Stimulated activated CD8-positive, alpha-beta memory T cell treated with anti-CD3 and anti-CD28 coated beads, Interleukin-4, amount 100 ng/mL, for 24 hours (primary cell): ENCODE data around the gene PXK.

Experiments
- DNase-seq: peaks from one replicate; pipeline ENCODE4 v3.0.0-alpha.2; 2020; ENCODE audit warnings: low read depth

PXK gene

GRCh38 chr3:58383904-58384303 lies 51.2 kb downstream of the PXK start:
- no peak for DNase-seq

DNA sequence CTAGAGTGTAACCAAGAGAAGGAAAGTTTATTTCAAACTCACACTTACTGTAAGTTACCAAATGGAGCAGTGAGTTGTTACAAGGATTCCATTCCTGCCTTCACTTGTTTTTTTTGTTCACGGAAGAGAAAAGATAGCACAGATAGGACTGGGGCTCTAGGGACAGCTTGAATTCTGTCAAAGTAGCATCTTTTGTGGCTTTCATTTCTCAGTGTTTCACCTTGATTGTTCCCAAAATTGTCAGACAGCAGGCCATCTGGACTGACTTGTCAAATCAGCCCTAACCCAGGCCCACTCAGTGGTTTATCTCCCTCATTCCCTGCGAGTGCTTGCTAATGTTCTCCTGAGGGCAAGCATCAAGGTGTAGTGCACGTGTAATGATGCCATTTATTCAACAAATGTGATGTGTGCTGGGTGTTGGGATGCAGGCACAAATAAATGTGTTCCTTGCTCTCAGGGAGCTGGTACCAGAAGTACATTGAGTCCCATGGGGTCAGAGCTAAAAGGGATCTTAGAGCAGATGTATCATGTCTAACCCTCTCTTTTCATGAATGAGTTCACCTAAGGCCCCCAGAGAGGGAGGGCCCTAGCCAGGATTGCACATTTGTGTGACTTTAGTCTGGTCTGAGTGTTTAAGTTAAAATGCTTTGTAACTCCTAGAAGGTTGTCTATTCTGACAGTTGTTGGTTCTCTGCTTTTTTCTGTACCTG lies 51.8 kb downstream of the PXK start:
- DNase-seq: no peak

GRCh38 chr3:58386626-58387365 lies 54.1 kb downstream of the PXK start:
- no peak for DNase-seq

- no peak for DNase-seq
These were observed 55.2 kb downstream of the PXK start for GRCh38 chr3:58387650-58388546.

GRCh38 chr3:58388550-58389091 lies 55.9 kb downstream of the PXK start:
- no peak for DNase-seq

GRCh38 chr3:58391156-58391865 lies 58.6 kb downstream of the PXK start:
- no peak for DNase-seq

DNA sequence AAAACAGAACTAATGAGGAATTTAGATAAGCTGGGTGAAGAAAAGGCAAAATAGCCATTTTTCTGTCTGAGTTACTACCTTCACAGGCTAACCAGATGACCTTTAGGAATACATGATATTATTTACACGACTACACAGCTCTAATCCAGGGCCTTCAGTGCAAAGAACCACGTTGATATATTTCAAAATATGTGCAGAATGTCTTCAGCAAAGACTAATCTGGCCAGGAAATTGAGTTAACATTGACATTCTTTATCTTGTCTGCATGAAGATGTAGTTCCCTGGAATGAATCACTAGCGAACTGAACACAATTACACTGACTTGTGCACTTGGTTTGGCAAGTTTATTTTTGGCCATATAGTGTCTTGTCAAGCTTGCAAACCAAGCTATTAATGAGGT lies 59.5 kb downstream of the PXK start:
- no peak for DNase-seq

DNA sequence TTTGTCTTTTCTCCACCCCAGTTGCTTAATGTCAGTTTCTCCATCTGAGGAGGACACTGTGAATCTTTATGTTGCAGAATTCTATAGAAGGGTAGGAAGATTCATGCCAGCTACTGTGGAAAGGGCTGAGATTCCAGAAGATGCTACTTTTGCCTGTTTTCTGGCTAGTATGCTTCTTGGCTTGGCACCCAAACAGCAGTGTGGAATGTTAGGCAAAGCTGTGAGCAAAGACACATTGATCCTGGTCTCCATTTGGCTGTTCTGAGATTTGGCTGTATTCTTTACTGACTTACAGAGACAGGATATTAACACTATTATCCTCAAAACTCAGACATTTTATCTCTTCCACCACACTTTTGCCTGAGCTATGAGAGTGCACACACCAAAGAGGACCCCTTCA lies 61.6 kb downstream of the PXK start:
- DNase-seq: no peak

DNA sequence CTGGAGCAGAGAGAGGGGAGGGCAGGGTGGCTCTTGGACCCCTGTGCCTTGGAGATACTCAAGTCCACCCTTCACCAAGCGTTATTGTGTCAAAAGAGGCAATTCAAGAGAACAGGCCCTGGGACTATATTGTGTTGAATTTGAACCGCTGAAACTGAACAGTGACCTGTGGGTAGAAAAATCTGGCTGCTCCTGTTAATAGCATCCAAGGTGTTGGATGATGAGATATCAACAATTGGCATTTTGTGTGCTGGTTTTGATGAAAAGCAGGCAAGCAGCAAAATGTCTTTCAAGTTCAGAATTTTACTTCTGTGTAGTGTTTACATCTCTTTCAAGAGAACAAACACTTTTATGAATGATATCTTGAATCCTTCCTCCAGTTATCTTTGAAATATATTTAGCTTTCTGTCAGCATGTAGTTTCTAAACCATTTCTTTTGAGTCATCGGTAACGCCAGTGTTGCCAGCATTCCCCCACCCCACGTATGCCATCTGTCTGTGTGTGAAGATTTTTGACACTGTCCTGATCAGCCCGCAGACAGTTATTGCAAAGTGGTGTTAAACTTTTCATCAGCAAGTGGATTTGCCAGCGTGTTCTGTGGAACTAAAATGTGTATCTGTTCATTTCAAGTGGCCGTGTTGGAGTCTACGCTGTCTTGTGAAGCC lies 66.1 kb downstream of the PXK start:
- DNase-seq: no peak

- DNase-seq: no peak
These were observed 70.9 kb downstream of the PXK start for GRCh38 chr3:58403513-58404109.

- DNase-seq: no peak
These were observed 71.7 kb downstream of the PXK start for GRCh38 chr3:58404396-58404795.

- DNase-seq: no peak
These were observed 76.2 kb downstream of the PXK start for GRCh38 chr3:58408906-58409305.

GRCh38 chr3:58409663-58410062 lies 77.0 kb downstream of the PXK start:
- no peak for DNase-seq

DNA sequence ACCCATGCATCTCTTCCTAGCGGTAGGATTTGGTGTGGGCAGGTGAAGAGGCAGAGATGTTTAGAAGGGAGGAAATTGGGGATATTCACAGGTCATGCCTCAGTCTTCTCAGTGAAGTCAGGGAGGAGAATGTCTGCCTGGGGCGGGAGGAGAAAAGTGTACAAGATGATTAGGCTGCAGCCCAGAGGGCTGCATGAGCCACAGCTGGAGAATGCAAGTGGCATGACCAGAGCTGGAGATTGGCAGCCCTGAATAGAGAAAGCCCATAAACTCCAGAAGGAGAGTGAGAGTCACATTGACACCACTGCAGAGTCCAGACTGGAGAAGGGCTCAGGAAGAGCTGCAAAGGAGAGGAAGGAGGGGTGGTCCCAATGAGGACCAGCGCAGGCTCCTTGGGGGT lies 78.3 kb downstream of the PXK start:
- DNase-seq: no peak

DNA sequence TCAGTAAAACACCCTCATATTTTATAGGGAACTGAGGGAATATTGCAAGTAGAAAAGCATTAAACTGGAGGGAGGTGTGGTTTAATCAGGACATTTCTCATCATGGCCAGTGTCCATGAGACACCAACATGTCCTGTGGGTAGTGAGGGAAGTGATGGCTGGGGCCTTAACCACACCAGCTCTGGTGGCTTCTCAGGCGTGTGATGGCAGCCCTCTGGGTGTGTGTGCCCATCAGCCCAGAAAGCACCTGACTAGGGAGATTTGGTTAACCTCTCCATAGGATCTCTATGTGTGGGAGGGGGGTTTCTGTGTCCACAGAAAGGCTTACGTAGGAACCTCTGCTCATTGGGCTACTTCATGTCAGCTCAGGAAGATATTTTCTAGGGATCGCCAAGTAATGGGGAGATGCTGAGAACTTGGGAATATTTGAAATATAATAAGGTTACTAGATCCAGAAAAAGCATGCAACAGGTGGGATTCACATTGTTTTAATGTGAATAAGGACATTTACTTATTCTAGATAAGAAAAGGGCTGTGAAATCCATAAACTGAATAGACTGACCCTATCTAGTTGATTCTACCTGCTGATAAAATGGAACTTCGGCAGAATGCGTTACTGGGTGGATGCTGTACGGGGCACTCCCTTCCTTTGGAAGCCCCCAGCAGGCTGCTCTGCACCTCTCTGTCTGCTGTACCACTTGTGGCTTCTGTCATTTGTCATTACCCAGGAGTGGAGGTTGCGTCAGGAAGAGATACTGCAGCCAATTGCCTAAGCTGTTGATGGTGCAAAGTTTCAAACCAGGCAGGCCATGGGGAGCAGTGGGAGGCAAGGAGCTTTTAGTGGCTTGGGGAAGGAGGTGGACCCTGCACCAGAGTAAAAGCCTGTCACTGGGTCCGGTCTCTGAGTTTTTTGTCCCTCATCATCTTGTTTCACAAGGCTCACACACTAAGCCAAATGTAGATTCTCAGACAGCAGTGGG lies 79.4 kb downstream of the PXK start:
- DNase-seq: no peak

GRCh38 chr3:58414538-58415197 lies 82.0 kb downstream of the PXK start:
- DNase-seq: no peak

- DNase-seq: no peak
These were observed 83.5 kb downstream of the PXK start for GRCh38 chr3:58416191-58416590.

GRCh38 chr3:58417075-58417474 lies 84.4 kb downstream of the PXK start:
- no peak for DNase-seq

DNA sequence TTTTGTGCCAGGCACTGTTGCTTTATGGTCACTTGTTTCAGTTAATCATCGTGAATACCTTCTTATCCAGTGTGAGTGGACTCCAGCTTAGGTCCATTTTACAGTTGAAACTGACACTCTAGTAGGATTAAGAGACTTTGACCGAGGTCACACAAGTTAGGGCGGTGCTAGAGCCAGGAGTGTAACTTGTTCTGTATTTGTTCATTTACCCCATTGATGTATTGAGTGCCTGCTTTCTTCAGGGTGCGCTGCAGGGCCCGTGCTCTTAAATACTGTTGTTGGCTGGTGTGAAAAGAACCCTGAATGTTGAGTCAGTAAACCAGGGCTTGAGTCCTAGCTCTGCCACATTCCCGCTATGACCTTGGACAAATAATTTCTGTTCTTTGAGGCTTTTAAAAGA lies 85.5 kb downstream of the PXK start:
- DNase-seq: no peak
